ENCODE results near the gene ASPN. TPM values are rescaled to one million over a fixed set of nuclear protein-coding genes. Genes with fewer than 3 reads are reported as not detected.

Gene ASPN
- not detected in 2 replicates for total RNA-seq

DNA sequence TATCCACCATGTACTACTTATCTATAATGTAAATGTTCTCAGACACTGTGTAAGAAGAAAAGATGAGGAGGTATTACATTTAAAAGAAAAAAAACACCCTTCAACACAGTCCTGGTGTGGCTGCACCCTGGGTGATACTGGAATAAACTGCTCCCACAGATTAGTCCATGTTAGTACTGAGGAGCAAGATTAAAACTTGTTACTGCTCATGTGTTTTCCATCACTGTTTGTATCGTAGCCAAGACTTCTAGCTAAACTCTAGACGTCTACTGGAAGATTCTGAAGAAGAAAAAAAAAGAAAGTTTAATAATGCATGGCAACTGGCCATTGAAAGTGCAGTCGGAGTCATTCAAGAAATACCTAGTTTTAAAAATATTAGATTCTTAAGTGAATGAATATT lies at the start of gene ASPN:
Gene ASPN (minus strand): TSS at position 178 of the 400 bp plus-strand sequence.
- intact Hi-C loops (cut with micrococcal nuclease) = no loop called here
- Mint-ChIP-seq H3K27me3 (ENCODE audit: low read depth) (no peaks in the 10 kb centered on the region), H3K4me1 (ENCODE audit: low read depth) (peaks cover 8% of the 10 kb centered on the region), H3K9me3 (no peaks in the 10 kb centered on the region), H3K4me3 (ENCODE audit: low read depth) (no peak within 1 kb of the TSS), H3K27ac (no peak within 1 kb of the TSS), H3K36me3 (ENCODE audit: low read depth) (no peaks in the 10 kb centered on the region)
- DNase-seq (ENCODE audit: low spot score) = no peak

DNA sequence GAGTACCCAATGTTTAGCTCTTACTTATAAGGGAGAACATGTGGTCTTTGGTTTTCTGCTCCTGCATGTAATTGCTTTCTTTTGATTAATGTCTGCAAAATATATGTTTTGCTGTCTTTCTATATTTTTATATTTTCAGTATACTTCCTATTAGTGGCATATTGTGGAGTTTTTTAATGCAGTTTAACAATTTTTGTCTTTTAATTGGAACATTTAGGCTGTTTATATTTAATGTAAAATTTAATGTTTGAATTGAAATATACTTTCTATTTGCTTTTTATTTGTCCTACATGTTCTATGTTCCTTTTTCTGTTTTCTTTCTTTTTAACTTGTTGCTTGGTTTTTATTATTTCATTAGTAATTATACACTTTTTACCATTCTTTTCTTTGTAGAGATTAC lies 48.6 kb upstream of the ASPN start:
- H3K36me3 Mint-ChIP-seq (ENCODE audit: low read depth) = no peaks in the 10 kb centered on the region

GRCh38 chr9:92529124-92529523 lies 46.8 kb upstream of the ASPN start:
- Mint-ChIP-seq H3K4me3 (ENCODE audit: low read depth) (no peak overlapping the region), H3K9me3 (no peaks in the 10 kb centered on the region), H3K27me3 (ENCODE audit: low read depth) (no peaks in the 10 kb centered on the region), H3K27ac (no peak overlapping the region), H3K4me1 (ENCODE audit: low read depth) (peaks cover 2% of the 10 kb centered on the region), H3K36me3 (ENCODE audit: low read depth) (no peaks in the 10 kb centered on the region)
- intact Hi-C loops (cut with micrococcal nuclease) = no loop called here
- no peak for DNase-seq (ENCODE audit: low spot score)

More for the DNA sequence above, 48.6 kb upstream of the ASPN start:
- no peak overlapping the region for H3K4me3 Mint-ChIP-seq (ENCODE audit: low read depth)
- intact Hi-C loops (cut with micrococcal nuclease) = no loop called here
- DNase-seq (ENCODE audit: low spot score) = no peak
- H3K27ac Mint-ChIP-seq = no peak overlapping the region
- H3K27me3 Mint-ChIP-seq (ENCODE audit: low read depth) = no peaks in the 10 kb centered on the region
- H3K9me3 Mint-ChIP-seq = no peaks in the 10 kb centered on the region
- peaks cover 8% of the 10 kb centered on the region for H3K4me1 Mint-ChIP-seq (ENCODE audit: low read depth)

GRCh38 chr9:92528522-92528849 lies 46.2 kb upstream of the ASPN start:
- intact Hi-C loops (cut with micrococcal nuclease) = no loop called here
- H3K36me3 Mint-ChIP-seq (ENCODE audit: low read depth) = no peaks in the 10 kb centered on the region
- no peaks in the 10 kb centered on the region for H3K9me3 Mint-ChIP-seq
- H3K27ac Mint-ChIP-seq = no peak overlapping the region
- H3K4me3 Mint-ChIP-seq (ENCODE audit: low read depth) = no peak overlapping the region
- no peak for DNase-seq (ENCODE audit: low spot score)
- H3K4me1 Mint-ChIP-seq (ENCODE audit: low read depth) = no peaks in the 10 kb centered on the region
- H3K27me3 Mint-ChIP-seq (ENCODE audit: low read depth) = no peaks in the 10 kb centered on the region

DNA sequence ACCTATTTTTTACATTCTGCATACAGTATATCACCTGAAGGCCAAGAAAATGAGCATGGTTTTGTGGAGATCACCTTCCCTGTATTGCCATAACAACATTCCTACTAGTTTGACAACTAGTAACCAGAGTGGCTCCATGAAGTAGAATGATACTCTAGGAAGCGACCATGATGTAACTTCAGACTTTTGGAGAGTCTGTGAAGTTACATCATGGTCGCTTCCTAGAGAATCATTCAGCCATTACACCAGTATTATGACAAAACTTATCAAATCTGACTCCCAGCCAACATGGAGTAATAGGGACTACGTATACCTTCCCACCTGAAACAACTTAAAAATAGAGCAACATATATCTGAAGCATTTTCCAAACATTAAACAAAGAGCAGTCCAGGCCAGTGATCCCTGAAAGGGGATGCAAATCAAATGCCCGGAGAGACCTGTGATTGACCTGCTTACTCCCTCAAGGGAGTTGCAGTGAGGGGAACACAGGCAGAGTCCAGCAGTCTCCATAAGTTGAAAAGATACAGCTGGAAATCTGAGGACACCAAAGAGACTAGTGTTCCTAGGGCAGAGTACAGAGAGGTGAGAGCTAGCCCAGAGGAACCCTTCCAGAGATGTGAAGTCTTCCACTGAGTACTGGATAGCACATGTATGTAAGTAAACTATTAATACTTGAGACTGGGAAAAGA lies 45.7 kb upstream of the ASPN start:
- H3K27ac Mint-ChIP-seq = no peak overlapping the region
- no peaks in the 10 kb centered on the region for H3K36me3 Mint-ChIP-seq (ENCODE audit: low read depth)
- H3K9me3 Mint-ChIP-seq = no peaks in the 10 kb centered on the region
- intact Hi-C loops (cut with micrococcal nuclease) = no loop called here
- no peak for DNase-seq (ENCODE audit: low spot score)
- no peaks in the 10 kb centered on the region for H3K27me3 Mint-ChIP-seq (ENCODE audit: low read depth)
- H3K4me1 Mint-ChIP-seq (ENCODE audit: low read depth) = no peaks in the 10 kb centered on the region
- H3K4me3 Mint-ChIP-seq (ENCODE audit: low read depth) = no peak overlapping the region

- Mint-ChIP-seq H3K27me3 (ENCODE audit: low read depth) (no peaks in the 10 kb centered on the region), H3K36me3 (ENCODE audit: low read depth) (no peaks in the 10 kb centered on the region), H3K4me3 (ENCODE audit: low read depth) (no peak overlapping the region), H3K9me3 (no peaks in the 10 kb centered on the region), H3K27ac (no peak overlapping the region), H3K4me1 (ENCODE audit: low read depth) (no peaks in the 10 kb centered on the region)
- intact Hi-C loops (cut with micrococcal nuclease) = no loop called here
- DNase-seq (ENCODE audit: low spot score) = no peak
These were observed 45.1 kb upstream of the ASPN start for GRCh38 chr9:92527291-92527828.

DNA sequence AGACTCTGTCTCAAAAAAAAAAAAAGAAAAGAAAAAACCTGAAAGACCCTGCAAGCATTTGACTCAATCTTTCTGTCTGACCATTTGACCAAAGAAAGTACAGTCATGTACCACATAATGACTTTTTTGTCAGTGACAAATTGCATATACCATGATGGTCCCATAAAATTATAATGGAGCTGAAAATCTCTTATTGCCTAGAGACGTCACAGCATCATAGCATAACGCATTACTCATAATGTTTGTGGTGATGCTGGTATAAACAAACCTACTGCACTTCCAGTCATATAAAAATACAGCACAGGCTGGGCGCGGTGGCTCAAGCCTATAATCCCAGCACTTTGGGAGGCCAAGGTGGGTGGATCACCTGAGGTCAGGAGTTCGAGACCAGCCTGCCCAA lies 43.0 kb upstream of the ASPN start:
- Mint-ChIP-seq H3K4me1 (ENCODE audit: low read depth) (no peaks in the 10 kb centered on the region), H3K9me3 (no peaks in the 10 kb centered on the region)

GRCh38 chr9:92524881-92525280 lies 42.6 kb upstream of the ASPN start:
- Mint-ChIP-seq H3K4me3 (ENCODE audit: low read depth) (no peak overlapping the region), H3K27me3 (ENCODE audit: low read depth) (no peaks in the 10 kb centered on the region), H3K9me3 (no peaks in the 10 kb centered on the region)

More for the DNA sequence above, 43.0 kb upstream of the ASPN start:
- no peaks in the 10 kb centered on the region for H3K27me3 Mint-ChIP-seq (ENCODE audit: low read depth)
- intact Hi-C loops (cut with micrococcal nuclease) = no loop called here
- H3K36me3 Mint-ChIP-seq (ENCODE audit: low read depth) = no peaks in the 10 kb centered on the region
- H3K4me3 Mint-ChIP-seq (ENCODE audit: low read depth) = no peak overlapping the region
- H3K27ac Mint-ChIP-seq = no peak overlapping the region
- DNase-seq (ENCODE audit: low spot score) = no peak

DNA sequence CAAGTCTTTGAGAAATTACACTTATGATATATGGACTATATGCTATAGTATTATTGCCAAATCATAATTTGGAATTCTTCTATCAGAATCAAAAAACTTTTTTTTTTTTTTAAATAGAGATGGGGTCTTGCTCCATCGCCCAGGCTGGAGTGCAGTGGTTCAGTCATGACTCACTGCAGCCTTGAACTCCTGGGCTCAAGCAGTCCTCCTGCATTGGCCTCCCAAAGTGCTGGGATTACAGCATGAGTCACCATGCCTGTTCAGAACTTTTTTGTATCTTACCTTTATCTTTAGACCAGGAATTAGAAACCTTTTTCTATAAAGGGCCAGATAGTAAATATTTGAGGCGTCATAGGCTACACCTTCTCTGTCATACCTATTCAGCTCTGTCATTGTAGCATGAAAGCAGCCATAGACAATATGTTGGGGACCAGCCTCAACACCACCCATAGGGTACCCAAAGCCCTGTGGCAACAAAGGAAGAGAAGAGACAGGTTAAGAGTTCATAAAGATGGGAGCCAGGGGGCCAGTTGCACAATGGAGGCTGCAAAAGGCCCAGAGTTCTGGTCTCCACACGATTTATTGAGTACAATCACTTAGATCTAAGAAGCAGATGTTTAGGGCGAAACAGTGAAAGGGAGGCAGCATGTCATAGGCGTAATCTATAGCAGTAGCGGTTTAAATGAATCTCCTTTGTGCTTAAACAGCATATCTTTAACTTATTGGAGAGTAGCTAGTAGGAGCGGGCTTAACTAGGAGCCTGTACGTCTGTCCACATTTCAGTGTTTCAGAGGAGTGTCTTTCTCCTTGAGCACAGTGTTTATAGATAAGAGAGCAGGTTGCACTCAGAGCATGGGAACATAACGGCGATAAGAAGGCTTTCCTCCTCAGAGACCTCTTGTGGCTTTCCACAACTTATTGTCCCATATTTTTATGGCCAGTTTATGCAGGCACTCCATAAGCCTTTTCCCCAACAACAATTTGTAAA lies 41.0 kb upstream of the ASPN start:
- Mint-ChIP-seq H3K9me3 (no peaks in the 10 kb centered on the region), H3K4me3 (ENCODE audit: low read depth) (no peak overlapping the region), H3K4me1 (ENCODE audit: low read depth) (no peaks in the 10 kb centered on the region), H3K27ac (no peak overlapping the region), H3K36me3 (ENCODE audit: low read depth) (no peaks in the 10 kb centered on the region), H3K27me3 (ENCODE audit: low read depth) (no peaks in the 10 kb centered on the region)
- DNase-seq (ENCODE audit: low spot score) = no peak
- intact Hi-C loops (cut with micrococcal nuclease) = no loop called here

More at GRCh38 chr9:92524881-92525280, 42.6 kb upstream of the ASPN start:
- no peak for DNase-seq (ENCODE audit: low spot score)
- Mint-ChIP-seq H3K36me3 (ENCODE audit: low read depth) (no peaks in the 10 kb centered on the region), H3K27ac (no peak overlapping the region), H3K4me1 (ENCODE audit: low read depth) (no peaks in the 10 kb centered on the region)
- intact Hi-C loops (cut with micrococcal nuclease) = no loop called here

GRCh38 chr9:92520837-92521236 lies 38.5 kb upstream of the ASPN start:
- Mint-ChIP-seq H3K27me3 (ENCODE audit: low read depth) (no peaks in the 10 kb centered on the region), H3K4me3 (ENCODE audit: low read depth) (no peak overlapping the region)

GRCh38 chr9:92518199-92518598 lies 35.9 kb upstream of the ASPN start:
- H3K27ac Mint-ChIP-seq = no peak overlapping the region
- no peak for DNase-seq (ENCODE audit: low spot score)
- H3K27me3 Mint-ChIP-seq (ENCODE audit: low read depth) = no peaks in the 10 kb centered on the region
- no peak overlapping the region for H3K4me3 Mint-ChIP-seq (ENCODE audit: low read depth)
- no peaks in the 10 kb centered on the region for H3K9me3 Mint-ChIP-seq
- no peaks in the 10 kb centered on the region for H3K36me3 Mint-ChIP-seq (ENCODE audit: low read depth)
- H3K4me1 Mint-ChIP-seq (ENCODE audit: low read depth) = no peaks in the 10 kb centered on the region
- intact Hi-C loops (cut with micrococcal nuclease) = loop anchor here (10.0 kb wide), 1 partner anchor 117 kb away; no protein-coding TSS in a partner anchor

More at GRCh38 chr9:92520837-92521236, 38.5 kb upstream of the ASPN start:
- Mint-ChIP-seq H3K36me3 (ENCODE audit: low read depth) (no peaks in the 10 kb centered on the region), H3K9me3 (no peaks in the 10 kb centered on the region), H3K4me1 (ENCODE audit: low read depth) (no peaks in the 10 kb centered on the region), H3K27ac (no peak overlapping the region)
- intact Hi-C loops (cut with micrococcal nuclease) = no loop called here
- DNase-seq (ENCODE audit: low spot score) = no peak

- Mint-ChIP-seq H3K27ac (no peak overlapping the region), H3K27me3 (ENCODE audit: low read depth) (no peaks in the 10 kb centered on the region), H3K9me3 (no peaks in the 10 kb centered on the region), H3K36me3 (ENCODE audit: low read depth) (no peaks in the 10 kb centered on the region), H3K4me1 (ENCODE audit: low read depth) (no peaks in the 10 kb centered on the region), H3K4me3 (ENCODE audit: low read depth) (no peak overlapping the region)
- DNase-seq (ENCODE audit: low spot score) = no peak
- intact Hi-C loops (cut with micrococcal nuclease) = loop anchor here (10.0 kb wide), 1 partner anchor 118 kb away; no protein-coding TSS in a partner anchor
These were observed 34.7 kb upstream of the ASPN start for GRCh38 chr9:92517046-92517445.

- no peaks in the 10 kb centered on the region for H3K36me3 Mint-ChIP-seq (ENCODE audit: low read depth)
- H3K27ac Mint-ChIP-seq = no peak overlapping the region
- intact Hi-C loops (cut with micrococcal nuclease) = loop anchor here (10.0 kb wide), 1 partner anchor 118 kb away; no protein-coding TSS in a partner anchor
- no peaks in the 10 kb centered on the region for H3K9me3 Mint-ChIP-seq
- H3K4me3 Mint-ChIP-seq (ENCODE audit: low read depth) = no peak overlapping the region
- no peaks in the 10 kb centered on the region for H3K4me1 Mint-ChIP-seq (ENCODE audit: low read depth)
- H3K27me3 Mint-ChIP-seq (ENCODE audit: low read depth) = no peaks in the 10 kb centered on the region
- no peak for DNase-seq (ENCODE audit: low spot score)
These were observed 34.2 kb upstream of the ASPN start for GRCh38 chr9:92516521-92516920.

All from activated T-helper 2 cell treated with anti-CD3 and anti-CD28 coated beads, Interferon-gamma antibody, Interleukin-2, Interleukin-4, amounts not matched to agents 10 μg/mL and 5 μg/mL and 100 μg/mL, durations not matched to agents 14 hours and 24 hours and 36 hours (primary cell).